ENCODE results near the gene USP20. TPM values are rescaled to one million over a fixed set of nuclear protein-coding genes. Genes with fewer than 3 reads are reported as not detected.

Gene USP20
- total RNA-seq, 1 donor from 2014 or later, result 41.2 TPM

- H3K4me3 Mint-ChIP-seq (ENCODE audit: low read depth), result no peak overlapping the region
- H3K36me3 Mint-ChIP-seq (ENCODE audit: insufficient read depth), result peaks cover 13% of the 10 kb centered on the region
- DNase-seq (ENCODE audit: low spot score, unreplicated experiment), result no peak
- TF ChIP-seq CTCF (IDR thresholded peaks at IDR 0.05; ENCODE audit: unreplicated experiment), result no peak
- peak overlapping the region; percentile 10 for H3K27ac Mint-ChIP-seq
- peaks cover 5% of the 10 kb centered on the region for H3K4me1 Mint-ChIP-seq (ENCODE audit: low read depth)
- H3K27me3 Mint-ChIP-seq, result no peaks in the 10 kb centered on the region
- no peaks in the 10 kb centered on the region for H3K9me3 Mint-ChIP-seq (ENCODE audit: low read depth)
Measured at GRCh38 chr9:129809346-129809745, 25.9 kb upstream of the USP20 start.

GRCh38 chr9:129810116-129810515 is 25.1 kb upstream of the USP20 start:
- H3K9me3 Mint-ChIP-seq (ENCODE audit: low read depth), result no peaks in the 10 kb centered on the region
- H3K4me3 Mint-ChIP-seq (ENCODE audit: low read depth), result no peak overlapping the region
- H3K27me3 Mint-ChIP-seq, result no peaks in the 10 kb centered on the region
- no peak for DNase-seq (ENCODE audit: low spot score, unreplicated experiment)
- peaks cover 14% of the 10 kb centered on the region for H3K36me3 Mint-ChIP-seq (ENCODE audit: insufficient read depth)
- H3K4me1 Mint-ChIP-seq (ENCODE audit: low read depth), result peaks cover 5% of the 10 kb centered on the region
- H3K27ac Mint-ChIP-seq, result peak overlapping the region; percentile 10
- no peak for TF ChIP-seq CTCF (IDR thresholded peaks at IDR 0.05; ENCODE audit: unreplicated experiment)

- Mint-ChIP-seq H3K27me3 (no peaks in the 10 kb centered on the region), H3K4me1 (ENCODE audit: low read depth) (peaks cover 5% of the 10 kb centered on the region), H3K4me3 (ENCODE audit: low read depth) (no peak overlapping the region), H3K9me3 (ENCODE audit: low read depth) (no peaks in the 10 kb centered on the region), H3K27ac (no peak overlapping the region), H3K36me3 (ENCODE audit: insufficient read depth) (peaks cover 16% of the 10 kb centered on the region)
- no peak for DNase-seq (ENCODE audit: low spot score, unreplicated experiment)
- TF ChIP-seq CTCF (IDR thresholded peaks at IDR 0.05; ENCODE audit: unreplicated experiment), result no peak
Measured at GRCh38 chr9:129810788-129811187, 24.5 kb upstream of the USP20 start.

GRCh38 chr9:129811967-129812363 is 23.3 kb upstream of the USP20 start:
- H3K27me3 Mint-ChIP-seq, result no peaks in the 10 kb centered on the region
- H3K4me1 Mint-ChIP-seq (ENCODE audit: low read depth), result peaks cover 5% of the 10 kb centered on the region
- peaks cover 14% of the 10 kb centered on the region for H3K36me3 Mint-ChIP-seq (ENCODE audit: insufficient read depth)
- TF ChIP-seq CTCF (IDR thresholded peaks at IDR 0.05; ENCODE audit: unreplicated experiment), result no peak
- H3K27ac Mint-ChIP-seq, result peak overlapping the region; percentile 67
- H3K9me3 Mint-ChIP-seq (ENCODE audit: low read depth), result no peaks in the 10 kb centered on the region
- H3K4me3 Mint-ChIP-seq (ENCODE audit: low read depth), result no peak overlapping the region
- DNase-seq (ENCODE audit: low spot score, unreplicated experiment), result no peak

- Mint-ChIP-seq H3K4me3 (ENCODE audit: low read depth) (no peak overlapping the region), H3K27ac (peak overlapping the region; percentile 67), H3K36me3 (ENCODE audit: insufficient read depth) (peaks cover 10% of the 10 kb centered on the region), H3K27me3 (no peaks in the 10 kb centered on the region), H3K9me3 (ENCODE audit: low read depth) (no peaks in the 10 kb centered on the region), H3K4me1 (ENCODE audit: low read depth) (peaks cover 5% of the 10 kb centered on the region)
- TF ChIP-seq CTCF (IDR thresholded peaks at IDR 0.05; ENCODE audit: unreplicated experiment), result no peak
- no peak for DNase-seq (ENCODE audit: low spot score, unreplicated experiment)
Measured at GRCh38 chr9:129812385-129812784, 22.9 kb upstream of the USP20 start.

Data from progenitor cell of endocrine pancreas (in vitro differentiated cells).